ENCODE data around the gene RPS6KA5.

GRCh38 chr14:91004987-91005386, 55.5 kb downstream of the RPS6KA5 start:
- TF ChIP-seq CTCF (IDR thresholded peaks at IDR 0.05) (no peak), POLR2A (IDR thresholded peaks at IDR 0.05) (no peak)
